Nephron (organoid): ENCODE data around the gene SF3B2.

Experiments
- H3K27ac Mint-ChIP-seq, 3 experiments: 2 replicates each; pipeline ENCODE4 v1.8.0; 2020; ENCODE audit warnings: mixed read lengths in 3 of 3, mild to moderate bottlenecking in 2 of 3, moderate library complexity in 1 of 3
- H3K27me3 Mint-ChIP-seq: 2 replicates; pipeline ENCODE4 v1.8.0; 2021; ENCODE audit warnings: low read depth, mild to moderate bottlenecking, moderate library complexity, mixed read lengths
- H3K36me3 Mint-ChIP-seq: 2 replicates; pipeline ENCODE4 v1.8.0; 2020; ENCODE audit warnings: low read depth, mixed read lengths
- H3K4me1 Mint-ChIP-seq: 2 replicates; pipeline ENCODE4 v1.8.0; 2020; ENCODE audit warnings: mixed read lengths
- H3K4me3 Mint-ChIP-seq, 3 experiments: 2 replicates each; pipeline ENCODE4 v1.8.0; 2020; ENCODE audit warnings: mild to moderate bottlenecking in 3 of 3, mixed read lengths in 3 of 3, moderate library complexity in 2 of 3
- H3K9me3 Mint-ChIP-seq: 2 replicates; pipeline ENCODE4 v1.8.0; 2020; ENCODE audit warnings: mixed read lengths
- TF ChIP-seq, protein P1 (sequence below), 3 experiments: fragments of 200-600 bp; sonication (generic); IDR thresholded peaks; one replicate each; pipeline ENCODE4 v1.5.0; 2021; ENCODE audit warnings: antibody characterized with exemption in 3 of 3; ENCODE audit not compliant: unreplicated experiment in 3 of 3

The SF3B2 gene

DNA sequence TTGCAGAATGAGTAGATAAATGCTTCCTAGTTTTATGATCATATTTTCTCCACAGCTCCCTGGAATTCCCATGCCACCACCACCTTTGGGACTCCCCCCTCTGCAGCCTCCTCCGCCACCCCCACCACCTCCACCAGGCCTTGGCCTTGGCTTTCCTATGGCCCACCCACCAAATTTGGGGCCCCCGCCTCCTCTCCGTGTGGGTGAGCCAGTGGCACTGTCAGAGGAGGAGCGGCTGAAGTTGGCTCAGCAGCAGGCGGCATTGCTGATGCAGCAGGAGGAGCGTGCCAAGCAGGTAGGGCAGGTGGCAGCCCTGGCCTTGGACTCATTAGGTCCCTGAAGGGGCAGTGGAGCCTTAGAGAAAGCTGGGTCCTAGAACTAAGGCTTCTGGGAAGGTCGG lies 2.9 kb downstream of the SF3B2 start:
- Mint-ChIP-seq H3K36me3 (peaks cover 58% of the 10 kb centered on the region), H3K9me3 (no peaks in the 10 kb centered on the region), H3K27me3 (no peaks in the 10 kb centered on the region), H3K4me1 (peaks cover 31% of the 10 kb centered on the region), H3K4me3 (peak overlapping the region; percentile 76 to 86 (median 86)), H3K27ac (no peak overlapping the region)
- TF ChIP-seq, protein P1, sequence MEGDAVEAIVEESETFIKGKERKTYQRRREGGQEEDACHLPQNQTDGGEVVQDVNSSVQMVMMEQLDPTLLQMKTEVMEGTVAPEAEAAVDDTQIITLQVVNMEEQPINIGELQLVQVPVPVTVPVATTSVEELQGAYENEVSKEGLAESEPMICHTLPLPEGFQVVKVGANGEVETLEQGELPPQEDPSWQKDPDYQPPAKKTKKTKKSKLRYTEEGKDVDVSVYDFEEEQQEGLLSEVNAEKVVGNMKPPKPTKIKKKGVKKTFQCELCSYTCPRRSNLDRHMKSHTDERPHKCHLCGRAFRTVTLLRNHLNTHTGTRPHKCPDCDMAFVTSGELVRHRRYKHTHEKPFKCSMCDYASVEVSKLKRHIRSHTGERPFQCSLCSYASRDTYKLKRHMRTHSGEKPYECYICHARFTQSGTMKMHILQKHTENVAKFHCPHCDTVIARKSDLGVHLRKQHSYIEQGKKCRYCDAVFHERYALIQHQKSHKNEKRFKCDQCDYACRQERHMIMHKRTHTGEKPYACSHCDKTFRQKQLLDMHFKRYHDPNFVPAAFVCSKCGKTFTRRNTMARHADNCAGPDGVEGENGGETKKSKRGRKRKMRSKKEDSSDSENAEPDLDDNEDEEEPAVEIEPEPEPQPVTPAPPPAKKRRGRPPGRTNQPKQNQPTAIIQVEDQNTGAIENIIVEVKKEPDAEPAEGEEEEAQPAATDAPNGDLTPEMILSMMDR (IDR thresholded peaks at IDR 0.05; ENCODE audit: unreplicated experiment in 3 of 3): no peak

DNA sequence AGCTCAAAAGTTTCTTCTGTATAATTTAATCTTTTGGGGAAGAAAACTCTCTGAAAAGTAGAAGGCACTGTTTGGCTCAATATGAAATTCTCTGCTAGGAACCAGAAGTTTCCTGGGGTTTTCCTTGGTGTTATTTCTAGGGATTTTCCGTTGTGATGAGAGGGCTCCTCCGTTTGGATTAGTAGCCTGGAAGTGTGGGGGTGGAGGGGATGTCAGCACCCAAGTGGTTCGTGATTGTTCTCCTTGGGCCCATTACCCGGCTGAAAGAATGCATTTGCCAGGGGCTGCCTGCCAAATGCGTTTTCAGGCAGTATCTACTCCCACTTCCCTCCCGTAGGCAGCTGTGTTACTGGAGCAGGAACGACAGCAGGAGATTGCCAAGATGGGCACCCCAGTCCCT lies 4.3 kb downstream of the SF3B2 start:
- no peaks in the 10 kb centered on the region for H3K9me3 Mint-ChIP-seq
- H3K27ac Mint-ChIP-seq: no peak overlapping the region
- H3K36me3 Mint-ChIP-seq: peaks cover 72% of the 10 kb centered on the region
- no peaks in the 10 kb centered on the region for H3K27me3 Mint-ChIP-seq
- TF ChIP-seq, protein P1 (IDR thresholded peaks at IDR 0.05; ENCODE audit: unreplicated experiment in 3 of 3): no peak
- peaks cover 20% of the 10 kb centered on the region for H3K4me1 Mint-ChIP-seq
- peak overlapping the region in 1 of 3 experiments; percentile 36 for H3K4me3 Mint-ChIP-seq

DNA sequence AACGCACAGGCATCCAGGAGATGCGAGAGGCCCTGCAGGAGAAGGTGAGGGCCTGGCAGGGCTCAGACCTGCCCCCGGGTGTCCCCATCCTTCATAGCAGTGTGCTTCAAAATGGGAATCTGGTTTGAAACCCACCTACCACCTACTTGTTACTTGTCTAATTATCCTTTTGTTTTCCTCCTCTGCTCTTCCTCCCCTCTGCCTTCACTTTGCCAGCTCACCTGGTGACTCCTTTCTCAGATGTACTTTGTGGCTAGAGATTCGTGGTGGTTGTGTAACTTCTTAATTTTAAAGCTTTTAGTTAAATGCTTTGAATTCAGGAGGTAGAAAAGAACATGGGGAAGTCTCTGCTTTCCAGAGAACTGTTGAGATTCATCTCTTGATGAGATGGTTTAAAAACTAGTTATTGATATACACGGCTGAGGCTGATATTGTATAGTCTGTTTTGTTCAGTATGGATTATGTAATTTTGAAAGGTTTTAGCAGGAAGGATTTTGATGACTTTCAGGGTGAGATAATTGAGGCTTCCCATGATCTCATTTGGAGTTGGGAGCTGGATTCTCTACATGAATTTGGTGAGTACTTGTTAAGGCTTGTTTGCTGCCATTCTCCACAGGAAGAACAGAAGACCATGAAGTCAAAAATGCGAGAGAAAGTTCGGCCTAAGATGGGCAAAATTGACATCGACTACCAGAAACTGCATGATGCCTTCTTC lies 8.0 kb downstream of the SF3B2 start:
- H3K9me3 Mint-ChIP-seq: no peaks in the 10 kb centered on the region
- H3K27ac Mint-ChIP-seq: no peak overlapping the region
- H3K36me3 Mint-ChIP-seq: peaks cover 86% of the 10 kb centered on the region
- H3K4me1 Mint-ChIP-seq: no peaks in the 10 kb centered on the region
- no peaks in the 10 kb centered on the region for H3K27me3 Mint-ChIP-seq
- TF ChIP-seq, protein P1 (IDR thresholded peaks at IDR 0.05; ENCODE audit: unreplicated experiment in 3 of 3): no peak
- no peak overlapping the region for H3K4me3 Mint-ChIP-seq

DNA sequence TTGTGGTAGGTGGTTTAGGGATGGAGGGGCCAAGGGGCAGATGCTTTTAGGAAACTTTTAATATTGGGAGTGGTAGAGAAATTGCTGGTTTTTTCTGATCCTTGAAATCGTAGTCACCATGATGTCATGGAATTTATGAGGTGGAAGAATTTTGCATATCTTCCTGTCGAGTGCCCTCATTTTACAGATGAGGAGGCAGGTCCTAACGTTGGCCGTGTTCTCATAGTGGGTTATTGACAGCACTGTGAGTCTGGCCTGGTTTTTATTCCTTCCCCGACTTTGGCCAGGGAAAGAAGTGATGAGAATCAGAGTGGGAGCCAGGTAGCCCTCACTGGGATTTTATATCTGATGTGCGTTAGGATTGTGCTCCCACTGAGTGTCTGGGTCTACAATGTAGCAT lies 9.1 kb downstream of the SF3B2 start:
- H3K9me3 Mint-ChIP-seq: no peaks in the 10 kb centered on the region
- TF ChIP-seq, protein P1 (IDR thresholded peaks at IDR 0.05; ENCODE audit: unreplicated experiment in 3 of 3): no peak
- no peaks in the 10 kb centered on the region for H3K27me3 Mint-ChIP-seq
- no peaks in the 10 kb centered on the region for H3K4me1 Mint-ChIP-seq
- H3K27ac Mint-ChIP-seq: no peak overlapping the region
- peaks cover 86% of the 10 kb centered on the region for H3K36me3 Mint-ChIP-seq
- H3K4me3 Mint-ChIP-seq: no peak overlapping the region

DNA sequence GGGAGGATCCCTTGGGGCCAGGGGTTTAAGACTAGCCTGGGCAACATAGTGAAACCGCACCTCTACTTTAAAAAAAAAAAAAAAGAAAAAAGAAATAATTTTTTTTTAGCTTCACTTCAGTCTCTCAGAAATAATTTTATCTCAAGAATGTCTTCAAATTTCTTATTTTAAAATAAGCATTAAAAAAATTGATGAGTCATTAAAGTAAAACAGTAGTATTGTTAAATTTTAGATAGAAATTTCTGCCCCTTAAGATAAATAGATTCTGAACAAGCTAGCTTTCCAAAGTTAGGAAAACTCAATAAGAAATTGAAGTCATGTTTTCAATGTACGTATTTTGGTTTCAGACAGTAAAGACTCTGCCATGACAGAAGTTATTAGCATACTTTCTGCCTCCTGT lies 10.2 kb downstream of the SF3B2 start:
- no peaks in the 10 kb centered on the region for H3K4me1 Mint-ChIP-seq
- no peaks in the 10 kb centered on the region for H3K9me3 Mint-ChIP-seq
- peaks cover 86% of the 10 kb centered on the region for H3K36me3 Mint-ChIP-seq
- TF ChIP-seq, protein P1 (IDR thresholded peaks at IDR 0.05; ENCODE audit: unreplicated experiment in 3 of 3): no peak
- no peak overlapping the region for H3K27ac Mint-ChIP-seq
- H3K27me3 Mint-ChIP-seq: no peaks in the 10 kb centered on the region
- H3K4me3 Mint-ChIP-seq: no peak overlapping the region

DNA sequence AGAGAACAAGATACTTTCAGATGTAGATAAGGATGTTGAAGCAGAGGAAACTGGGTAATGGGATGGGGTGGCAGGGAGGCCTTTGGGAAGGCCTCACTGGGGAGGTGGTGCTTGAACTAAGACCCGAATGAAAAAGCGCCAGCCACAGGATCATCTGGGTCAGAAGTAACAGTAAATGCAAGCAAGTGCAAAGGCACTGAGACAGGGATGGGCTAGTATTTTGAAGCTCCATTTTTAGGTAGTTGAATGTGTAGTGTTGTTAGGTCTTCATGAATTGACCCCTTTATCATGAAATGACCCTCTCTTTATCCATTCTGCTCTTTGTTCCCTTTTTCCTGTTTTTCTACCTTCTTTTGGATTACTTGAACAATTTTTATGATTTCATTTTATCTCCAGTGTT lies 11.7 kb downstream of the SF3B2 start:
- TF ChIP-seq, protein P1 (IDR thresholded peaks at IDR 0.05; ENCODE audit: unreplicated experiment in 3 of 3): no peak
- H3K4me1 Mint-ChIP-seq: peaks cover 9% of the 10 kb centered on the region
- peaks cover 90% of the 10 kb centered on the region for H3K36me3 Mint-ChIP-seq
- no peak overlapping the region for H3K27ac Mint-ChIP-seq
- no peaks in the 10 kb centered on the region for H3K9me3 Mint-ChIP-seq
- no peaks in the 10 kb centered on the region for H3K27me3 Mint-ChIP-seq
- H3K4me3 Mint-ChIP-seq: no peak overlapping the region
